Measurements from ENCODE around the gene MED16.

GRCh38 chr19:855566-856120 is 37.3 kb downstream of the MED16 start:
- TF ChIP-seq POLR2A (IDR thresholded peaks at IDR 0.05) (no peak), EP300 (IDR thresholded peaks at IDR 0.05) (no peak), CTCF (IDR thresholded peaks at IDR 0.05) (no peak)
